HepG2 (cell line): ENCODE results near the gene NEUROD4. TPM values are rescaled to one million over a fixed set of nuclear protein-coding genes. Genes with fewer than 3 reads are reported as not detected.

Experiments used
- ATAC-seq: fragments of 200-7000 bp; cut with Tn5 transposase; 3 replicates; pipeline ENCODE4 v1.9.1; 2020; ENCODE audit warnings: mild to moderate bottlenecking, moderate library complexity
- BruUV-seq: library from RNA; stranded (reverse); fragments of 400-500 nt; replicated peaks from 2 replicates; lab custom pipeline; 2021; lab: Mats Ljungman, UMichigan
- CTCF ChIA-PET: fragments of 300-600 bp; formaldehyde crosslinking; extraction: SDS; loops from one replicate; lab custom pipeline; 2021; ENCODE audit warnings: low total read pairs, inconsistent platforms, low intra/inter-chr PET ratio; lab: Yijun Ruan, JAX
- POLR2A ChIA-PET: fragments of 350-600 bp; sonication (Branson Sonifier 250); formaldehyde crosslinking; loops from one replicate; lab custom pipeline; 2020; ENCODE audit warnings: antibody characterized with exemption, inconsistent platforms; lab: Yijun Ruan, JAX
- DNase-seq: peaks from one replicate; pipeline ENCODE4 v3.0.0-alpha.2; 2015; ENCODE audit warnings: low spot score
- FAIRE-seq: peaks from 3 replicates; lab custom pipeline; 2011; peaks lifted over from hg19 to GRCh38; lab: Jason Lieb, UNC
- H2AFZ ChIP-seq: one replicate; pipeline ENCODE4 v1.6.1; 2011; ENCODE audit warnings: low read length, inconsistent platforms
- H3K27ac ChIP-seq: fragments of 300-600 bp; 3 replicates; pipeline ENCODE4 v1.8.0; 2011; ENCODE audit warnings: mixed run types, mild to moderate bottlenecking, mixed read lengths, low read length, inconsistent platforms; ENCODE audit not compliant: insufficient read depth; ENCODE audit errors: extremely low read length
- H3K27me3 ChIP-seq, 2 experiments: fragments of 200-600 bp in 1 of 2; 2 replicates in 1 of 2; 3 replicates in 1 of 2; pipeline versions ENCODE4 v1.6.0 to v1.8.0; 2011; ENCODE audit warnings: low read length in 2 of 2, mild to moderate bottlenecking in 2 of 2, moderate library complexity in 2 of 2, inconsistent platforms in 1 of 2; ENCODE audit not compliant: insufficient read depth in 2 of 2, control insufficient read depth in 1 of 2
- H3K36me3 ChIP-seq, 2 experiments: fragments of 200-600 bp in 1 of 2; replicated peaks in 1 of 2; 2 replicates in 1 of 2; 3 replicates in 1 of 2; pipeline versions ENCODE4 v1.5.1 to v1.8.0; 2011; ENCODE audit warnings: low read length in 2 of 2, inconsistent platforms in 1 of 2; ENCODE audit not compliant: insufficient read depth in 2 of 2, control insufficient read depth in 1 of 2
- H3K4me1 ChIP-seq: 2 replicates; pipeline ENCODE4 v1.5.1; 2012; ENCODE audit warnings: low read length, inconsistent platforms; ENCODE audit not compliant: insufficient read depth
- H3K4me2 ChIP-seq: 2 replicates; pipeline ENCODE4 v1.6.0; 2011; ENCODE audit warnings: low read depth, low read length, inconsistent platforms
- H3K4me3 ChIP-seq, 3 experiments: fragments of 200-600 bp in 1 of 3; sonication (generic), shearing (Covaris generic) in 1 of 3; replicated peaks in 1 of 3; 2 replicates each; pipeline ENCODE4 v1.5.1; 2011 to 2016; ENCODE audit warnings: low read length in 3 of 3, inconsistent platforms in 2 of 3, low read depth in 2 of 3, mild to moderate bottlenecking in 2 of 3, control low read depth in 1 of 3, mixed read lengths in 1 of 3; ENCODE audit not compliant: insufficient read depth in 1 of 3
- H3K79me2 ChIP-seq: one replicate; pipeline ENCODE4 v1.6.1; 2011; ENCODE audit warnings: low read length, inconsistent platforms; ENCODE audit not compliant: insufficient read depth
- H3K9ac ChIP-seq: 2 replicates; pipeline ENCODE4 v1.6.0; 2011; ENCODE audit warnings: mild to moderate bottlenecking, low read depth, low read length, inconsistent platforms; ENCODE audit not compliant: insufficient read depth
- H3K9me3 ChIP-seq: 2 replicates; pipeline ENCODE4 v1.5.1; 2012; ENCODE audit warnings: mild to moderate bottlenecking, low read length
- H4K20me1 ChIP-seq: 2 replicates; pipeline ENCODE4 v1.6.0; 2011; ENCODE audit warnings: inconsistent platforms, mild to moderate bottlenecking, low read length, moderate library complexity; ENCODE audit not compliant: insufficient read depth
- HOXA7 ChIP-seq: sonication (generic); formaldehyde crosslinking; IDR thresholded peaks from 2 replicates; pipeline ENCODE4 v1.8.1; 2022; ENCODE audit warnings: mild to moderate bottlenecking, missing genetic modification reagents, moderate library complexity
- PCBP2 ChIP-seq: fragments of 200-400 bp; formaldehyde crosslinking; optimal IDR thresholded peaks from 2 replicates; pipeline ENCODE3; 2018; ENCODE audit warnings: low read length, low read depth; ENCODE audit not compliant: poor library complexity, severe bottlenecking
- SCMH1 ChIP-seq: sonication (generic); formaldehyde crosslinking; IDR thresholded peaks from 2 replicates; pipeline ENCODE4 v1.9.0; 2021; ENCODE audit warnings: missing genetic modification reagents, mild to moderate bottlenecking, borderline replicate concordance
- SRSF4 ChIP-seq: fragments of 200-400 bp; formaldehyde crosslinking; IDR thresholded peaks from one replicate; pipeline ENCODE4 v1.6.1; 2018; ENCODE audit warnings: mild to moderate bottlenecking, low read depth, low read length, moderate library complexity; ENCODE audit not compliant: poor library complexity, severe bottlenecking
- TSC22D2 ChIP-seq: sonication (generic); formaldehyde crosslinking; IDR thresholded peaks from 2 replicates; pipeline ENCODE4 v1.5.1; 2020; ENCODE audit warnings: missing genetic modification reagents, mild to moderate bottlenecking, borderline replicate concordance
- ZBTB42 ChIP-seq: sonication (generic); formaldehyde crosslinking; IDR thresholded peaks from 2 replicates; pipeline ENCODE4 v1.5.0; 2020; ENCODE audit warnings: mild to moderate bottlenecking, missing genetic modification reagents
- ZC3H4 ChIP-seq: sonication (generic); formaldehyde crosslinking; IDR thresholded peaks from 2 replicates; pipeline ENCODE4 v1.4.0; 2020; ENCODE audit warnings: missing genetic modification reagents, borderline replicate concordance
- ZFP41 ChIP-seq: sonication (generic); formaldehyde crosslinking; IDR thresholded peaks from 2 replicates; pipeline ENCODE4 v1.4.0; 2020; ENCODE audit warnings: mild to moderate bottlenecking, missing genetic modification reagents, borderline replicate concordance
- ZNF264 ChIP-seq: sonication (generic); formaldehyde crosslinking; IDR thresholded peaks from 2 replicates; pipeline ENCODE4 v1.4.0; 2020; ENCODE audit warnings: missing genetic modification reagents
- ZNF562 ChIP-seq: sonication (generic); formaldehyde crosslinking; IDR thresholded peaks from 2 replicates; pipeline ENCODE4 v1.8.0; 2022; ENCODE audit warnings: missing genetic modification reagents, borderline replicate concordance
- WGBS: methylation state at CpG from one replicate; pipeline ENCODE4 v1.1.6; 2017; ENCODE audit warnings: low lambda C conversion rate; 5-methylcytosine and 5-hydroxymethylcytosine counted together
- in situ Hi-C: cut with HindIII; loops from 2 replicates; pipeline ENCODE4 v1.10.0; 2017; ENCODE audit warnings: low pct_unique_long_range_greater_than_20kb; ENCODE audit not compliant: extremely low pct_ligation_motif_present
- intact Hi-C: fragments of 100-400 bp; cut with micrococcal nuclease; formaldehyde crosslinking; loops from one replicate; pipeline ENCODE4 v1.10.0; 2022; ENCODE audit not compliant: unreplicated experiment
- polyA plus RNA-seq, 8 experiments: library from polyadenylated mRNA; depleted of rRNA in 3 of 8; stranded (reverse) in 7 of 8; unstranded in 1 of 8; fragments of >200 nt; fragmentation: Illumina TruSeq in 4 of 8; extraction: Trizol in 4 of 8; gene quantifications; 2 replicates each; pipeline versions ENCODE4 v1.2.1 to v1.2.3, GENCODE V29; 2011 to 2016; ENCODE audit warnings: low read depth in 4 of 8, missing spikeins in 1 of 8, mixed read lengths in 1 of 8; ENCODE audit not compliant: insufficient read depth in 1 of 8
- total RNA-seq, 5 experiments: library from RNA; depleted of rRNA; stranded (reverse); fragments of >200 nt; fragmentation: Illumina TruSeq; extraction: Trizol; gene quantifications; 2 replicates each; pipeline ENCODE4 v1.2.3, GENCODE V29; 2016; ENCODE audit warnings: low read depth in 1 of 5
- TF ChIP-seq, protein P1 (sequence below): sonication (generic); formaldehyde crosslinking; IDR thresholded peaks from 2 replicates; pipeline ENCODE4 v1.4.0; 2020; ENCODE audit warnings: low read depth, mild to moderate bottlenecking, missing genetic modification reagents
- TF ChIP-seq, protein P2 (sequence below): sonication (generic); formaldehyde crosslinking; conservative IDR thresholded peaks from 2 replicates; pipeline ENCODE4 v1.8.0; 2022; ENCODE audit warnings: mild to moderate bottlenecking, moderate library complexity, missing genetic modification reagents

The NEUROD4 gene
- total and polyA plus RNA-seq, 2 of the 13 experiments (the other 11 are each of a cell fraction or from before 2014, with no cell fraction given), result not detected

DNA sequence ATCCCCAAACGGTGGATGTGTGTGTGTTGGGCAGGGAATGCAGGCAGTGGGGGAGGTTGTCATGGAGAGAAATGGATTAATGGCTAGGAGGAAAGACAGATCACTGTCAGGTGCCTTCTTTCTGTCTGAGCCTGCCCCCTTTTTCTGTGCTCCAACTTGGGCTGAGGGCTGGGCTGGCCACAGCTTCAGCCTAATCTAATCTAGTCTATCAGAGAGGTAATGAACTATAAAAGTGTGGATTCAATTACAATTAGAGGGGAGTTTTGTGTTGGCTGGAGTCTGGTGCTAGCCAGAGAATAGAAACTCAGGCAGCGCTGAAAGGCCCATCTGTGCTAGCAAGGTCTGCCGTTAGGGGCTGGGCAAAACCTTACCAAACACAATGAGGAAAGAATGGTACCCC lies 41.2 kb downstream of the NEUROD4 start:
- FAIRE-seq (no peak), ATAC-seq (no peak), DNase-seq (no peak)
- no peak for TF ChIP-seq ZC3H4 (CRISPR knock-in tag)
- TF ChIP-seq SRSF4, result no peak
- no peak for TF ChIP-seq ZFP41 (CRISPR knock-in tag)
- TF ChIP-seq HOXA7 (CRISPR knock-in tag), result no peak
- TF ChIP-seq ZBTB42, result no peak
- TF ChIP-seq, protein P1, sequence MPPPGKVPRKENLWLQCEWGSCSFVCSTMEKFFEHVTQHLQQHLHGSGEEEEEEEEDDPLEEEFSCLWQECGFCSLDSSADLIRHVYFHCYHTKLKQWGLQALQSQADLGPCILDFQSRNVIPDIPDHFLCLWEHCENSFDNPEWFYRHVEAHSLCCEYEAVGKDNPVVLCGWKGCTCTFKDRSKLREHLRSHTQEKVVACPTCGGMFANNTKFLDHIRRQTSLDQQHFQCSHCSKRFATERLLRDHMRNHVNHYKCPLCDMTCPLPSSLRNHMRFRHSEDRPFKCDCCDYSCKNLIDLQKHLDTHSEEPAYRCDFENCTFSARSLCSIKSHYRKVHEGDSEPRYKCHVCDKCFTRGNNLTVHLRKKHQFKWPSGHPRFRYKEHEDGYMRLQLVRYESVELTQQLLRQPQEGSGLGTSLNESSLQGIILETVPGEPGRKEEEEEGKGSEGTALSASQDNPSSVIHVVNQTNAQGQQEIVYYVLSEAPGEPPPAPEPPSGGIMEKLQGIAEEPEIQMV (CRISPR knock-in tag), result no peak
- TF ChIP-seq SCMH1 (CRISPR knock-in tag), result no peak
- no peak for TF ChIP-seq TSC22D2
- TF ChIP-seq ZNF264, result no peak
- TF ChIP-seq PCBP2, result no peak
- no peak for TF ChIP-seq ZNF562
- TF ChIP-seq, protein P2, sequence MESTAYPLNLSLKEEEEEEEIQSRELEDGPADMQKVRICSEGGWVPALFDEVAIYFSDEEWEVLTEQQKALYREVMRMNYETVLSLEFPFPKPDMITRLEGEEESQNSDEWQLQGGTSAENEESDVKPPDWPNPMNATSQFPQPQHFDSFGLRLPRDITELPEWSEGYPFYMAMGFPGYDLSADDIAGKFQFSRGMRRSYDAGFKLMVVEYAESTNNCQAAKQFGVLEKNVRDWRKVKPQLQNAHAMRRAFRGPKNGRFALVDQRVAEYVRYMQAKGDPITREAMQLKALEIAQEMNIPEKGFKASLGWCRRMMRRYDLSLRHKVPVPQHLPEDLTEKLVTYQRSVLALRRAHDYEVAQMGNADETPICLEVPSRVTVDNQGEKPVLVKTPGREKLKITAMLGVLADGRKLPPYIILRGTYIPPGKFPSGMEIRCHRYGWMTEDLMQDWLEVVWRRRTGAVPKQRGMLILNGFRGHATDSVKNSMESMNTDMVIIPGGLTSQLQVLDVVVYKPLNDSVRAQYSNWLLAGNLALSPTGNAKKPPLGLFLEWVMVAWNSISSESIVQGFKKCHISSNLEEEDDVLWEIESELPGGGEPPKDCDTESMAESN (CRISPR knock-in tag), result no peak
- H3K9me3 ChIP-seq, result no peaks in the 10 kb centered on the region
- no peak overlapping the region for H3K4me2 ChIP-seq
- intact Hi-C loops (loop anchor here (10.0 kb wide), 1 partner anchor 306 kb away; no protein-coding TSS in a partner anchor), in situ Hi-C loops (loop anchor here (25.0 kb wide), 1 partner anchor 299 kb away; no protein-coding TSS in a partner anchor)
- BruUV-seq, result no TSS peak
- H3K4me3 ChIP-seq, result no peak overlapping the region
- H3K27me3 ChIP-seq, result no peaks in the 10 kb centered on the region; a peak in 3 of 5 replicates
- 20% methylated on average over 3 of the region's 3 CpGs for WGBS
- H2AFZ ChIP-seq, result no peak overlapping the region
- no peak overlapping the region for H3K9ac ChIP-seq
- H3K27ac ChIP-seq, result no peak overlapping the region
- H3K36me3 ChIP-seq, result no peaks in the 10 kb centered on the region
- CTCF ChIA-PET, result no interaction called here
- no peaks in the 10 kb centered on the region for H3K79me2 ChIP-seq
- no peaks in the 10 kb centered on the region for H3K4me1 ChIP-seq
- POLR2A ChIA-PET, result no interaction called here
- H4K20me1 ChIP-seq, result no peaks in the 10 kb centered on the region
